Type B pancreatic cell (in vitro differentiated cells): Measurements from ENCODE around the gene PCDHGA3. TPM values are rescaled to one million over a fixed set of nuclear protein-coding genes. Genes with fewer than 3 reads are reported as not detected.
A peak's percentile ranks its signal among the peaks of the same experiment; 100 is the strongest.
"Not testable (repeated sequence)": the region's sequence is repeated elsewhere in the genome, so short reads cannot be mapped to it uniquely, and the experiment has no call there.

Source experiments
- DNase-seq: peaks from one replicate; pipeline ENCODE4 v3.0.0; 2021; ENCODE audit warnings: mixed read lengths; ENCODE audit not compliant: unreplicated experiment; ENCODE audit errors: extremely low spot score
- H3K27ac Mint-ChIP-seq: 2 replicates; pipeline ENCODE4 v1.8.0; 2021; ENCODE audit warnings: mild to moderate bottlenecking, mixed read lengths
- H3K27me3 Mint-ChIP-seq: 2 replicates; pipeline ENCODE4 v1.8.0; 2021; ENCODE audit warnings: mixed read lengths
- H3K36me3 Mint-ChIP-seq: 2 replicates; pipeline ENCODE4 v1.8.0; 2021; ENCODE audit warnings: mixed read lengths
- H3K4me1 Mint-ChIP-seq: one replicate; pipeline ENCODE4 v1.8.0; 2021; ENCODE audit warnings: mixed read lengths; ENCODE audit not compliant: unreplicated experiment
- H3K4me3 Mint-ChIP-seq: 2 replicates; pipeline ENCODE4 v1.8.0; 2021; ENCODE audit warnings: mild to moderate bottlenecking, mixed read lengths
- H3K9me3 Mint-ChIP-seq: 2 replicates; pipeline ENCODE4 v1.8.0; 2021; ENCODE audit warnings: mixed read lengths
- CTCF ChIP-seq: fragments of 200-600 bp; sonication (generic); conservative IDR thresholded peaks from 2 replicates; pipeline ENCODE4 v1.5.0; 2021; ENCODE audit warnings: antibody characterized with exemption, mild to moderate bottlenecking
- total RNA-seq: library from RNA; stranded (reverse); gene quantifications from 2 replicates; pipeline ENCODE4 v1.2.1, GENCODE V29; 2021; ENCODE audit warnings: low replicate concordance

Gene PCDHGA3
- total RNA-seq, 1 donor from 2014 or later: 0.27 TPM

GRCh38 chr5:141383345-141383744, 39.7 kb downstream of the PCDHGA3 start:
- H3K27me3 Mint-ChIP-seq: no peaks in the 10 kb centered on the region
- DNase-seq: no peak
- no peaks in the 10 kb centered on the region for H3K9me3 Mint-ChIP-seq
- peaks cover 1% of the 10 kb centered on the region for H3K36me3 Mint-ChIP-seq
- no peak overlapping the region for H3K4me3 Mint-ChIP-seq
- TF ChIP-seq CTCF: no peak
- H3K4me1 Mint-ChIP-seq: no peaks in the 10 kb centered on the region
- no peak overlapping the region for H3K27ac Mint-ChIP-seq

DNA sequence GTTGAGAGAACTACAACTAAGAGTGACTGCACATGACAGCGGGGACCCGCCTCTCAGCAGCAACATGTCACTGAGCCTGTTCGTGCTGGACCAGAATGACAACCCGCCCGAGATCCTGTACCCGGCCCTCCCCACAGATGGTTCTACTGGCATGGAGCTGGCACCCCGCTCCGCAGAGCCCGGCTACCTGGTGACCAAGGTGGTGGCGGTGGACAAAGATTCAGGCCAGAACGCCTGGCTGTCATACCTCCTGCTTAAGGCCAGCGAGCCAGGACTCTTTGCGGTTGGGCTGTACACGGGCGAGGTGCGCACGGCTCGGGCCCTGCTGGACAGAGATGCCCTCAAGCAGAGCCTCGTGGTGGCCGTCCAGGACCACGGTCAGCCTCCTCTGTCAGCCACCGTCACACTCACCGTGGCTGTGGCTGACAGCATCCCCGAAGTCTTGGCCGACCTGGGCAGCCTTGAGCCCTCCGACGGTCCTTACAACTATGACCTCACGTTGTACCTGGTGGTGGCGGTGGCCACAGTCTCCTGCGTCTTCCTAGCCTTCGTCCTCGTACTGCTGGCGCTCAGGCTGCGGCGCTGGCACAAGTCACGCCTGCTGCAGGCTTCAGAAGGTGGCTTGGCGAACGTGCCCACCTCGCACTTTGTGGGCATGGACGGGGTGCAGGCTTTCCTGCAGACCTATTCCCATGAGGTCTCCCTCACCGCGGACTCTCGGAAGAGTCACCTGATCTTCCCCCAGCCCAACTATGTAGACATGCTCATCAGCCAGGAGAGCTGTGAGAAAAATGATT, 41.0 kb downstream of the PCDHGA3 start:
- no peaks in the 10 kb centered on the region for H3K4me1 Mint-ChIP-seq
- peaks cover 7% of the 10 kb centered on the region for H3K36me3 Mint-ChIP-seq
- TF ChIP-seq CTCF: no peak
- H3K27ac Mint-ChIP-seq: no peak overlapping the region
- H3K4me3 Mint-ChIP-seq: no peak overlapping the region
- H3K9me3 Mint-ChIP-seq: no peaks in the 10 kb centered on the region
- peak; percentile 58 for DNase-seq
- H3K27me3 Mint-ChIP-seq: no peaks in the 10 kb centered on the region

- H3K27ac Mint-ChIP-seq, H3K9me3 Mint-ChIP-seq, H3K27me3 Mint-ChIP-seq, H3K4me1 Mint-ChIP-seq: not testable (repeated sequence)
- H3K36me3 Mint-ChIP-seq: peaks cover 16% of the 10 kb centered on the region
- peak; percentile 67 for DNase-seq
- peak; percentile 67 for TF ChIP-seq CTCF
- H3K4me3 Mint-ChIP-seq: peak within 1 kb of the TSS; percentile 85
These were observed 44.1 kb downstream of the PCDHGA3 start, which contains the start of gene PCDHGB4 for GRCh38 chr5:141387557-141388311. Gene PCDHGB4, plus strand, starts transcription at chr5:141387698. Its CDS starts 187 bp downstream, at chr5:141387885.

DNA sequence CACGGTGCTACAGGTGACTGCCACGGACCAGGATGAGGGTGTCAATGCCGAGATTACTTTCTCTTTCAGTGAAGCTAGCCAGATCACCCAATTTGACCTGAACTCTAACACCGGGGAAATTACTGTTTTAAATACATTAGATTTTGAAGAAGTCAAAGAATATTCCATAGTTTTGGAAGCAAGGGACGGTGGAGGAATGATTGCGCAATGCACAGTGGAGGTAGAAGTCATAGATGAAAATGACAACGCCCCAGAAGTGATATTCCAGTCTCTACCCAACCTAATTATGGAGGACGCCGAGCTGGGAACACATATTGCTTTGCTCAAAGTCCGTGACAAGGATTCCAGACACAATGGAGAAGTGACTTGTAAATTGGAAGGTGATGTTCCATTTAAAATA, 45.0 kb downstream of the PCDHGA3 start:
- Mint-ChIP-seq H3K36me3 (peaks cover 16% of the 10 kb centered on the region), H3K4me3 (peak overlapping the region; percentile 68), H3K4me1 (no peaks in the 10 kb centered on the region), H3K9me3 (peaks cover 6% of the 10 kb centered on the region), H3K27me3 (no peaks in the 10 kb centered on the region), H3K27ac (no peak overlapping the region)
- DNase-seq: no peak
- TF ChIP-seq CTCF: no peak

DNA sequence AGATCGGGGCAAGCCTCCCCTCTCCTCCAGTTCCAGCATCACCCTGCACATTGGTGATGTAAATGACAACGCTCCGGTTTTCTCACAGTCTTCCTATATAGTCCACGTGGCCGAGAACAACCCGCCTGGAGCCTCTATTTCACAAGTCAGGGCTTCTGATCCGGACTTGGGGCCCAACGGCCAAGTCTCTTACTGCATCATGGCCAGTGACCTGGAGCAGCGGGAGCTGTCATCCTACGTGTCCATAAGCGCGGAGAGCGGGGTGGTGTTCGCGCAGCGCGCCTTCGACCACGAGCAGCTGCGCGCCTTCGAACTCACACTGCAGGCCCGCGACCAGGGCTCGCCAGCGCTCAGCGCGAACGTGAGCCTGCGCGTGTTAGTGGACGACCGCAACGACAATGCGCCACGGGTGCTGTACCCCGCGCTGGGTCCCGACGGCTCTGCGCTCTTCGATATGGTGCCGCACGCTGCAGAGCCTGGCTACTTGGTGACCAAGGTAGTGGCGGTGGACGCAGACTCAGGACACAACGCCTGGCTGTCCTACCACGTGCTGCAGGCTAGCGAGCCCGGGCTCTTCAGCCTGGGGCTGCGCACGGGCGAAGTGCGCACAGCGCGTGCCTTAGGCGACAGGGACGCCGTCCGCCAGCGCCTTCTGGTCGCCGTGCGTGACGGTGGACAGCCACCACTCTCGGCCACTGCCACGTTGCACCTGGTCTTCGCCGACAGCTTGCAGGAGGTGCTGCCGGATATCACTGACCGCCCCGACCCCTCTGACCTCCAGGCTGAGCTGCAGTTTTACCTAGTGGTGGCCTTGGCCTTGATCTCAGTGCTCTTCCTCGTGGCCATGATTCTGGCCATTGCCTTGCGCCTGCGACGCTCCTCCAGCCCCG, 45.8 kb downstream of the PCDHGA3 start:
- Mint-ChIP-seq H3K36me3 (peaks cover 20% of the 10 kb centered on the region), H3K27ac (peak overlapping the region; percentile 4), H3K4me1 (no peaks in the 10 kb centered on the region), H3K27me3 (no peaks in the 10 kb centered on the region), H3K4me3 (no peak overlapping the region), H3K9me3 (peaks cover 10% of the 10 kb centered on the region)
- no peak for TF ChIP-seq CTCF
- peak; percentile 55 for DNase-seq
